ENCODE data around the gene THSD1. TPM values are rescaled to one million over a fixed set of nuclear protein-coding genes. Genes with fewer than 3 reads are reported as not detected.
"Not testable (repeated sequence)": the region's sequence is repeated elsewhere in the genome, so short reads cannot be mapped to it uniquely, and the experiment has no call there.

The THSD1 gene
- total RNA-seq, 1 donor from 2014 or later = 14.4 TPM

DNA sequence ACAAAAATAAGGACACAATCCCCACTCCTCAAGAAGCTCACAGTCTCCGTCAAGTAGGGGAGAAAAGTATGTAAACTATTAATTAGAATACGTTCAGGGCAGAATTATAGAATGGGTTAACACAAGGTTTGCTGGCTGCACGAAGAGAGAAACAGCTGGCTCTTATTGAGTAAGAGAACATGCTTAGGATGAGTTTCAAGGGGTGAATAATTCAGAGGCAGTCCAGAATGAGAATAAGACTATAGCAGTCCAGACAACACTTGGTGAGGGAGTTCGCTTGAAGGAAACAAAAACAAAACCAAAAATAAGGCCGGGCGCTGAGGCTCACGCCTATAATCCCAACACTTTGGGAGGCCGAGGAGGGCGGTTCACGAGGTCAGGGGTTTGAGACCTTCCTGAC is 61.9 kb downstream of the THSD1 start:
- no peak for DNase-seq (ENCODE audit: low read depth)
- Mint-ChIP-seq H3K36me3 (ENCODE audit: low read depth, unreplicated experiment) (no peaks in the 10 kb centered on the region), H3K4me1 (ENCODE audit: low read depth, unreplicated experiment) (peaks cover 39% of the 10 kb centered on the region), H3K27me3 (ENCODE audit: low read depth, unreplicated experiment) (no peaks in the 10 kb centered on the region), H3K4me3 (ENCODE audit: unreplicated experiment) (no peak overlapping the region), H3K27ac (ENCODE audit: unreplicated experiment) (peak overlapping the region; percentile 49), H3K9me3 (ENCODE audit: unreplicated experiment) (no peaks in the 10 kb centered on the region)
- no peak overlapping the region for H2AFZ ChIP-seq (ENCODE audit: low read depth, low read length)
- H3K27me3 ChIP-seq (ENCODE audit: insufficient read depth, low read length) = no peaks in the 10 kb centered on the region
- no peaks in the 10 kb centered on the region for H3K79me2 ChIP-seq (ENCODE audit: insufficient read depth, low read length)
- H3K36me3 ChIP-seq (ENCODE audit: insufficient read depth, low read length) = no peaks in the 10 kb centered on the region
- H3K9me3 ChIP-seq (ENCODE audit: insufficient read depth, low read depth, low read length) = no peaks in the 10 kb centered on the region
- no peak overlapping the region for H3K4me2 ChIP-seq (ENCODE audit: low read length)
- no peak for TF ChIP-seq EZH2 (IDR thresholded peaks at IDR 0.05; ENCODE audit: insufficient read depth, low read length)
- TF ChIP-seq, protein P1, sequence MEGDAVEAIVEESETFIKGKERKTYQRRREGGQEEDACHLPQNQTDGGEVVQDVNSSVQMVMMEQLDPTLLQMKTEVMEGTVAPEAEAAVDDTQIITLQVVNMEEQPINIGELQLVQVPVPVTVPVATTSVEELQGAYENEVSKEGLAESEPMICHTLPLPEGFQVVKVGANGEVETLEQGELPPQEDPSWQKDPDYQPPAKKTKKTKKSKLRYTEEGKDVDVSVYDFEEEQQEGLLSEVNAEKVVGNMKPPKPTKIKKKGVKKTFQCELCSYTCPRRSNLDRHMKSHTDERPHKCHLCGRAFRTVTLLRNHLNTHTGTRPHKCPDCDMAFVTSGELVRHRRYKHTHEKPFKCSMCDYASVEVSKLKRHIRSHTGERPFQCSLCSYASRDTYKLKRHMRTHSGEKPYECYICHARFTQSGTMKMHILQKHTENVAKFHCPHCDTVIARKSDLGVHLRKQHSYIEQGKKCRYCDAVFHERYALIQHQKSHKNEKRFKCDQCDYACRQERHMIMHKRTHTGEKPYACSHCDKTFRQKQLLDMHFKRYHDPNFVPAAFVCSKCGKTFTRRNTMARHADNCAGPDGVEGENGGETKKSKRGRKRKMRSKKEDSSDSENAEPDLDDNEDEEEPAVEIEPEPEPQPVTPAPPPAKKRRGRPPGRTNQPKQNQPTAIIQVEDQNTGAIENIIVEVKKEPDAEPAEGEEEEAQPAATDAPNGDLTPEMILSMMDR (IDR thresholded peaks at IDR 0.05; ENCODE audit: insufficient read depth, low read depth, low read length) = no peak
- H3K27ac ChIP-seq (ENCODE audit: low read depth, low read length) = no peak overlapping the region
- no peak for FAIRE-seq
- H3K4me1 ChIP-seq (ENCODE audit: insufficient read depth, low read length) = peaks cover 14% of the 10 kb centered on the region
- H3K9ac ChIP-seq (ENCODE audit: low read length) = no peak overlapping the region
- H3K4me3 ChIP-seq (ENCODE audit: insufficient read depth, low read depth, low read length) = no peak overlapping the region
- H4K20me1 ChIP-seq (ENCODE audit: insufficient read depth, low read length) = no peaks in the 10 kb centered on the region

DNA sequence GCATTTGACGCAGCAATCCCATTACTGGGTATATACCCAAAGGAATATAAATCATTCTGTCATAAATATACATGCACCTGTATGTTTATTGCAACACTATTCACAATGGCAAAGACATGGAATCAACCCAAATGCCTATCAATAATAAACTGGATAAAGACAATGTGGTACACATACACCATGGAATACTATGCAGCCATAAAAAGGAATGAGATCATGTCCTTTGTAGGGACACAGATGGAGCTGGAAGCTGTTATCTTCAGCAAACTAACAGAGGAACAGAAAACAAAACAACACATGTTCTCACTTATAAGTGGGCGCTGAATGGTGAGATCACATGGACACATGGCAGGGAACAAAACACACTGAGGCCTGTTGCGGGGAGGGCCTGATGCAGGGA is 63.8 kb downstream of the THSD1 start:
- H4K20me1 ChIP-seq (ENCODE audit: insufficient read depth, low read length); H3K27ac Mint-ChIP-seq (ENCODE audit: unreplicated experiment); H3K36me3 Mint-ChIP-seq (ENCODE audit: low read depth, unreplicated experiment); H3K36me3 ChIP-seq (ENCODE audit: insufficient read depth, low read length); H3K27ac ChIP-seq (ENCODE audit: low read depth, low read length); H3K9me3 Mint-ChIP-seq (ENCODE audit: unreplicated experiment); DNase-seq (ENCODE audit: low read depth); H3K79me2 ChIP-seq (ENCODE audit: insufficient read depth, low read length); H3K9ac ChIP-seq (ENCODE audit: low read length); H3K9me3 ChIP-seq (ENCODE audit: insufficient read depth, low read depth, low read length); H2AFZ ChIP-seq (ENCODE audit: low read depth, low read length); H3K27me3 Mint-ChIP-seq (ENCODE audit: low read depth, unreplicated experiment); H3K4me3 Mint-ChIP-seq (ENCODE audit: unreplicated experiment); H3K4me3 ChIP-seq (ENCODE audit: insufficient read depth, low read depth, low read length); H3K4me1 ChIP-seq (ENCODE audit: insufficient read depth, low read length); H3K27me3 ChIP-seq (ENCODE audit: insufficient read depth, low read length); H3K4me2 ChIP-seq (ENCODE audit: low read length): not testable (repeated sequence)
- H3K4me1 Mint-ChIP-seq (ENCODE audit: low read depth, unreplicated experiment) = peaks cover 29% of the 10 kb centered on the region
- peak; percentile 43 for FAIRE-seq

DNA sequence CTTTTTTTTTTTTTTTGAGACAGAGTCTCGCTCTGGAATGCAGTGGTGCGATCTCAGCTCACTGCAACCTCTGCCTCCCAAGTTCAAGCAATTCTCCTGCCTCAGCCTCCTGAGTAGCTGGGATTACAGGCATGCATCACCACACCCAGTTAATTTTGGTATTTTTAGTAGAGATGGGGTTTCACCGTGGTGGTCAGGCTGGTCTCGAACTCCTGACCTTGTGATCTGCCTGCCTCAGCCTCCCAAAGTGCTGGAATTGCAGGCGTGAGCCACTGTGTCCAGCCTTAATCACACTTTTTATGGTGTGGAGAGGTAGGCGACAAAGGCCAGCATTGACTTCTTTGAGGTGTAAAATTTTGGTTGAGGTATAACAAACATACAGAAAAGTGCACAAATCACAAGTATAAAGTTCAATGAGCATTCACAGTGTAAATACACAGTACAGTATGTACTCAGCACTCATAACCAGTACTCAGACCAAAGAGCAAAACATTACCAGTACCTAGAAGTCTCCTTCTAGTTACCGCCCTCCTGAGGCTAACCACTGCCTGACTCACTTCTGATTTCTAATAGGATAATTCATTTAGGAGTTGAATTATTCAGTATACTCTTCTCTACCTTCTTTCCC is 68.0 kb downstream of the THSD1 start:
- H3K4me3 Mint-ChIP-seq (ENCODE audit: unreplicated experiment); H3K27ac Mint-ChIP-seq (ENCODE audit: unreplicated experiment); H3K4me2 ChIP-seq (ENCODE audit: low read length); H3K36me3 Mint-ChIP-seq (ENCODE audit: low read depth, unreplicated experiment); H3K9me3 ChIP-seq (ENCODE audit: insufficient read depth, low read depth, low read length); H3K79me2 ChIP-seq (ENCODE audit: insufficient read depth, low read length); DNase-seq (ENCODE audit: low read depth); H2AFZ ChIP-seq (ENCODE audit: low read depth, low read length); H3K4me1 ChIP-seq (ENCODE audit: insufficient read depth, low read length); H3K9me3 Mint-ChIP-seq (ENCODE audit: unreplicated experiment); H3K4me3 ChIP-seq (ENCODE audit: insufficient read depth, low read depth, low read length); H3K9ac ChIP-seq (ENCODE audit: low read length); FAIRE-seq; H3K27ac ChIP-seq (ENCODE audit: low read depth, low read length); H3K36me3 ChIP-seq (ENCODE audit: insufficient read depth, low read length); H3K27me3 Mint-ChIP-seq (ENCODE audit: low read depth, unreplicated experiment); H3K27me3 ChIP-seq (ENCODE audit: insufficient read depth, low read length); H3K4me1 Mint-ChIP-seq (ENCODE audit: low read depth, unreplicated experiment); H4K20me1 ChIP-seq (ENCODE audit: insufficient read depth, low read length): not testable (repeated sequence)

DNA sequence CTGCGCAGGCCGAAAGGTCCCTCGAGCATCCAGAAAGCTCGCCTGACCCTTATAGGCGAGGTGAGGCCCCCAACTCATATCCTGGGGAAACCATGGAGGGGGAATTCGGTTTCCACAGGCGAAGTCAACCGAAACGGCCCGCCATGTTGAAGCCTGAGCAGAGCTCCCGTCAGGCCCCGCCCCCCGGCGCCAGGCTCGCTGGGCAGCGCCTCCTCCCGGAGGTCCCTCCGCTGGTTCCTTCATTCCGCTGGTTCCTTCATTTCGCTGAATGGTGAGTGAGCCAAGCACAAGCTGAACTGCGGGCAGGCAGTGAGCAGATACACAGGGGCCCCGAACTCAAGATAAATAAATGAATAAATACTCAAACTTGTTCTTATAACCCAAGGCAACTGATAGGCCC is 71.9 kb downstream of the THSD1 start:
- not testable (repeated sequence) for H3K9ac ChIP-seq (ENCODE audit: low read length); H3K9me3 ChIP-seq (ENCODE audit: insufficient read depth, low read depth, low read length); H3K4me3 Mint-ChIP-seq (ENCODE audit: unreplicated experiment); FAIRE-seq; H3K36me3 ChIP-seq (ENCODE audit: insufficient read depth, low read length); DNase-seq (ENCODE audit: low read depth); H3K9me3 Mint-ChIP-seq (ENCODE audit: unreplicated experiment); H3K4me2 ChIP-seq (ENCODE audit: low read length); H3K27me3 ChIP-seq (ENCODE audit: insufficient read depth, low read length); H3K27ac Mint-ChIP-seq (ENCODE audit: unreplicated experiment); H3K27ac ChIP-seq (ENCODE audit: low read depth, low read length); H4K20me1 ChIP-seq (ENCODE audit: insufficient read depth, low read length); H3K4me1 Mint-ChIP-seq (ENCODE audit: low read depth, unreplicated experiment); H2AFZ ChIP-seq (ENCODE audit: low read depth, low read length); H3K79me2 ChIP-seq (ENCODE audit: insufficient read depth, low read length); H3K4me1 ChIP-seq (ENCODE audit: insufficient read depth, low read length); H3K27me3 Mint-ChIP-seq (ENCODE audit: low read depth, unreplicated experiment); H3K36me3 Mint-ChIP-seq (ENCODE audit: low read depth, unreplicated experiment); H3K4me3 ChIP-seq (ENCODE audit: insufficient read depth, low read depth, low read length)

DNA sequence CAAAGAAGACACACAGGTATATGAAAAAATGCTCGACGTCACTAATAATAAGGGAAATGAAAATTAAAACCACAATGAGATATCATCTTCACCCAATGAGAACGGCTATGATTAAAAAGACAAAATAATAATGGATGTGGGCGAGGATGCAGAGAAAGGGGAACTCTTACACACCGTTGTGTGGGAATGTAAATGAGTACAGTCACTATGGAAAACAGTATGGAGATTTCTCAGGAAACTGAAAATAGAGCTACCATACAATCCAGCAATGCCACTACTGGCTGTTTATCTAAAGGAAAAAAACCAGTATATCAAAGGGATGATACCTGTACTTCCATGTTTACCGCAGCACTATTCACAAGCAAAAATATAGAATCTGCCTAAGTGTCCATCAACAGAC is 74.1 kb downstream of the THSD1 start:
- not testable (repeated sequence) for H3K4me2 ChIP-seq (ENCODE audit: low read length); H3K27ac ChIP-seq (ENCODE audit: low read depth, low read length); H4K20me1 ChIP-seq (ENCODE audit: insufficient read depth, low read length); H3K4me1 ChIP-seq (ENCODE audit: insufficient read depth, low read length); H3K4me1 Mint-ChIP-seq (ENCODE audit: low read depth, unreplicated experiment); H3K9ac ChIP-seq (ENCODE audit: low read length); H3K36me3 Mint-ChIP-seq (ENCODE audit: low read depth, unreplicated experiment); H3K36me3 ChIP-seq (ENCODE audit: insufficient read depth, low read length); H3K4me3 Mint-ChIP-seq (ENCODE audit: unreplicated experiment); H3K4me3 ChIP-seq (ENCODE audit: insufficient read depth, low read depth, low read length); H2AFZ ChIP-seq (ENCODE audit: low read depth, low read length); H3K27me3 Mint-ChIP-seq (ENCODE audit: low read depth, unreplicated experiment); H3K79me2 ChIP-seq (ENCODE audit: insufficient read depth, low read length); DNase-seq (ENCODE audit: low read depth); H3K27me3 ChIP-seq (ENCODE audit: insufficient read depth, low read length); H3K9me3 Mint-ChIP-seq (ENCODE audit: unreplicated experiment); H3K27ac Mint-ChIP-seq (ENCODE audit: unreplicated experiment); H3K9me3 ChIP-seq (ENCODE audit: insufficient read depth, low read depth, low read length)
- peak; percentile 23 for FAIRE-seq

Data from astrocyte (in vitro differentiated cells and primary cell).